ENCODE data around the gene CHCT1.

GRCh38 chr17:60445144-60445543, 22.9 kb downstream of the CHCT1 start:
- TF ChIP-seq POLR2AphosphoS5 (IDR thresholded peaks at IDR 0.05; ENCODE audit: low read depth, low read length) (no peak), POLR2A (IDR thresholded peaks at IDR 0.05; ENCODE audit: low read depth, low read length) (no peak)
